ENCODE measurements around the gene C9orf78. TPM values are rescaled to one million over a fixed set of nuclear protein-coding genes. Genes with fewer than 3 reads are reported as not detected.

Gene C9orf78
- total RNA-seq, 1 experiment from 2014 or later: 37.5 TPM

GRCh38 chr9:129854588-129855110 lies 19.6 kb upstream of the C9orf78 start:
- TF ChIP-seq CTCF (conservative IDR thresholded peaks at IDR 0.05): no peak
- no peak overlapping the region for H2AK5ac ChIP-seq (ENCODE audit: insufficient read length, low read length)
- no peak overlapping the region for H3K9ac ChIP-seq (ENCODE audit: extremely low read depth, insufficient read length, low read length)
- Mint-ChIP-seq H3K27ac (no peak overlapping the region), H3K4me3 (no peak overlapping the region), H3K9me3 (no peaks in the 10 kb centered on the region), H3K4me1 (no peaks in the 10 kb centered on the region), H3K27me3 (ENCODE audit: low read depth) (no peaks in the 10 kb centered on the region), H3K36me3 (ENCODE audit: insufficient read depth in 1 of 3, low read depth in 3 of 3) (peaks cover 0 to 55% (median 21%) of the 10 kb centered on the region in 3 experiments; a peak in 6 of 7 replicates)
- no peak overlapping the region for H3K27ac ChIP-seq (ENCODE audit: insufficient read length, low read depth, low read length)
- no peak overlapping the region for H2BK15ac ChIP-seq (ENCODE audit: low read depth, low read length)
- no peak overlapping the region for H3K56ac ChIP-seq (ENCODE audit: insufficient read length, low read depth, low read length)
- H3K27me3 ChIP-seq (ENCODE audit: insufficient read depth, low read length): no peaks in the 10 kb centered on the region
- H3K14ac ChIP-seq (ENCODE audit: insufficient read depth, low read length): no peak overlapping the region
- H3K4ac ChIP-seq (ENCODE audit: low read depth, low read length): no peak overlapping the region
- no peak overlapping the region for H2BK5ac ChIP-seq (ENCODE audit: insufficient read length, low read length)
- DNase-seq: no peak
- no peaks in the 10 kb centered on the region for H3K79me2 ChIP-seq (ENCODE audit: insufficient read depth, low read length)
- no peak overlapping the region for H3T11ph ChIP-seq (ENCODE audit: low read length)
- no peak overlapping the region for H2BK20ac ChIP-seq (ENCODE audit: low read depth, low read length, poor library complexity, severe bottlenecking)
- no peaks in the 10 kb centered on the region for H3K9me3 ChIP-seq (ENCODE audit: control insufficient read depth, low read depth, low read length)
- H4K20me1 ChIP-seq (ENCODE audit: control insufficient read depth, insufficient read depth, insufficient read length): no peaks in the 10 kb centered on the region
- no peak overlapping the region for H4K5ac ChIP-seq (ENCODE audit: insufficient read length, low read depth, low read length)
- no peak overlapping the region for H3K18ac ChIP-seq (ENCODE audit: insufficient read length, low read depth, low read length)
- no peak overlapping the region for H3K23ac ChIP-seq (ENCODE audit: insufficient read length, low read depth, low read length)
- H4K8ac ChIP-seq (replicated peaks; ENCODE audit: insufficient read length, low read depth, low read length): no peak overlapping the region
- no peaks in the 10 kb centered on the region for H3K79me1 ChIP-seq (ENCODE audit: insufficient read depth, low read depth, low read length, poor library complexity, severe bottlenecking)
- no peak overlapping the region for H2BK120ac ChIP-seq (ENCODE audit: low read depth, low read length, poor library complexity, severe bottlenecking)
- H2AFZ ChIP-seq (ENCODE audit: low read length): no peak overlapping the region
- no peak overlapping the region for H3K4me2 ChIP-seq (ENCODE audit: insufficient read depth, insufficient read length, low read length)
- WGBS (ENCODE audit: extremely low coverage, insufficient read length, low lambda C conversion rate): no CpG with 5 or more reads among the region's 4 CpGs
- no peak overlapping the region for H2BK12ac ChIP-seq (ENCODE audit: insufficient read length, low read depth, low read length)
- no peaks in the 10 kb centered on the region for H3K4me1 ChIP-seq (ENCODE audit: insufficient read depth, low read length)
- H3K23me2 ChIP-seq (ENCODE audit: insufficient read length, low read depth, low read length, poor library complexity, severe bottlenecking): no peaks in the 10 kb centered on the region
- no peak overlapping the region for H4K91ac ChIP-seq (ENCODE audit: insufficient read length, low read depth, low read length)
